Esophagus muscularis mucosa (tissue), 4 donors: ENCODE data around the gene GRIK3. TPM values are rescaled to one million over a fixed set of nuclear protein-coding genes. Genes with fewer than 3 reads are reported as not detected.

ENCODE experiments used
- DNase-seq: peaks from one replicate; pipeline ENCODE4 v3.0.0-alpha.2; 2017; ENCODE audit errors: extremely low spot score
- H3K27ac ChIP-seq, 4 donors: fragments of 200-600 bp; sonication (generic); replicated peaks in 1 of 4; 1 replicate in 3 of 4; 2 replicates in 1 of 4; pipeline ENCODE4 v1.5.1; 2016 to 2019; ENCODE audit warnings: mild to moderate bottlenecking in 1 of 4
- H3K27me3 ChIP-seq, 4 donors: fragments of 200-600 bp; sonication (generic); one replicate each; pipeline versions ENCODE4 v1.5.1 to v1.6.0; 2016 to 2019
- H3K36me3 ChIP-seq, 4 donors: fragments of 200-600 bp; sonication (generic); one replicate each; pipeline ENCODE4 v1.5.1; 2016 to 2019
- H3K4me1 ChIP-seq, 4 donors: fragments of 200-600 bp; sonication (generic); one replicate each; pipeline ENCODE4 v1.5.1; 2016 to 2019
- H3K4me3 ChIP-seq, 4 donors: fragments of 200-600 bp; sonication (generic); 1 replicate in 2 of 4; 2 replicates in 2 of 4; pipeline ENCODE4 v1.5.1; 2016 to 2019; ENCODE audit warnings: mild to moderate bottlenecking in 4 of 4, moderate library complexity in 1 of 4
- H3K9me3 ChIP-seq, 4 donors: fragments of 200-600 bp; sonication (generic); 1 replicate in 3 of 4; 2 replicates in 1 of 4; pipeline ENCODE4 v1.5.1; 2016 to 2019
- EP300 ChIP-seq: sonication (generic); formaldehyde crosslinking; IDR thresholded peaks from one replicate; pipeline ENCODE4 v1.6.1; 2017; ENCODE audit warnings: antibody characterized with exemption
- POLR2A ChIP-seq: fragments of 450-650 bp; IDR thresholded peaks from one replicate; pipeline ENCODE4 v1.6.1; 2017; ENCODE audit warnings: antibody characterized with exemption, moderate library complexity, mild to moderate bottlenecking, low read depth
- POLR2AphosphoS5 ChIP-seq, 2 donors: sonication (generic); formaldehyde crosslinking; IDR thresholded peaks; one replicate each; pipeline ENCODE4 v1.6.1; 2017; ENCODE audit warnings: antibody characterized with exemption in 2 of 2
- WGBS: methylation state at CpG from one replicate; pipeline ENCODE4 v1.1.5; 2018; 5-methylcytosine and 5-hydroxymethylcytosine counted together
- intact Hi-C: fragments of 100-400 bp; cut with DNase I; formaldehyde crosslinking; loops from one replicate; pipeline ENCODE4 v1.15.1; 2023
- total RNA-seq, 4 donors: library from RNA; depleted of rRNA; stranded (reverse); fragments of >200 nt; gene quantifications; one replicate each; pipeline versions ENCODE4 v1.1.0 to v1.2.1, GENCODE V29; 2016
- TF ChIP-seq, protein P1 (sequence below), 3 experiments: fragments of 200-600 bp in 2 of 3; fragments of 450-650 bp in 1 of 3; sonication (generic) in 2 of 3; IDR thresholded peaks; one replicate each; pipeline ENCODE4 v1.5.1; 2017 to 2019; ENCODE audit warnings: antibody characterized with exemption in 3 of 3, mild to moderate bottlenecking in 2 of 3, moderate library complexity in 1 of 3

The GRIK3 gene
- total RNA-seq, 4 donors from 2014 or later: 5.3 to 7.9 (median 6.6) TPM

DNA sequence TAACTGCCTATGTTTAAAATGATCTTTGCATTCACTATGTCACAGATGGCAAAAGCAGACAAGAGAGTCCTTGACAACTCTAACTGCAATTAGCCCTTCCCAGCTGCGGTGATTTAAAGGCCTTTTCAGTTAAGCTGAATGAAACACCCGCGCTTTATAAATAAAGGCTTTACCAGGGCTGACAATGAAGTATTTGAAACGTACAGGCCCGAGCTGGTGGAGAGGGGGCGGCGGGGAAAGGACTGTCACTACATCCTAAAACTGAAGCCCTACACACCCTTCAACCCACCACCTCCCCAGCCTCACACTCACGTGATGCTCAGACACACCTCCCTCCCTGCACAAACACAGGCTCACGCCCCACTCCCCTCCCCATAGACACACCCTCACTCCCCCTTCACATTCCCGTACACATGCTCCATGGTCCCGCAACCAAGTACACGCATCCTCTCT is 45.5 kb downstream of the GRIK3 start:
- Histone ChIP-seq H3K36me3 (no peaks in the 10 kb centered on the region), H3K9me3 (no peaks in the 10 kb centered on the region), H3K27ac (peak overlapping the region in 3 of 4 donors; percentile 32 to 54 (median 49)), H3K4me1 (peaks cover 8 to 41% (median 38%) of the 10 kb centered on the region in 4 donors), H3K4me3 (no peak overlapping the region), H3K27me3 (peaks cover 0 to 43% (median 0%) of the 10 kb centered on the region in 4 donors)
- 41% methylated on average over 12 of the region's 12 CpGs for WGBS
- intact Hi-C loops: no loop called here
- TF ChIP-seq, protein P1, sequence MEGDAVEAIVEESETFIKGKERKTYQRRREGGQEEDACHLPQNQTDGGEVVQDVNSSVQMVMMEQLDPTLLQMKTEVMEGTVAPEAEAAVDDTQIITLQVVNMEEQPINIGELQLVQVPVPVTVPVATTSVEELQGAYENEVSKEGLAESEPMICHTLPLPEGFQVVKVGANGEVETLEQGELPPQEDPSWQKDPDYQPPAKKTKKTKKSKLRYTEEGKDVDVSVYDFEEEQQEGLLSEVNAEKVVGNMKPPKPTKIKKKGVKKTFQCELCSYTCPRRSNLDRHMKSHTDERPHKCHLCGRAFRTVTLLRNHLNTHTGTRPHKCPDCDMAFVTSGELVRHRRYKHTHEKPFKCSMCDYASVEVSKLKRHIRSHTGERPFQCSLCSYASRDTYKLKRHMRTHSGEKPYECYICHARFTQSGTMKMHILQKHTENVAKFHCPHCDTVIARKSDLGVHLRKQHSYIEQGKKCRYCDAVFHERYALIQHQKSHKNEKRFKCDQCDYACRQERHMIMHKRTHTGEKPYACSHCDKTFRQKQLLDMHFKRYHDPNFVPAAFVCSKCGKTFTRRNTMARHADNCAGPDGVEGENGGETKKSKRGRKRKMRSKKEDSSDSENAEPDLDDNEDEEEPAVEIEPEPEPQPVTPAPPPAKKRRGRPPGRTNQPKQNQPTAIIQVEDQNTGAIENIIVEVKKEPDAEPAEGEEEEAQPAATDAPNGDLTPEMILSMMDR (IDR thresholded peaks at IDR 0.05): no peak
- no peak for DNase-seq

DNA sequence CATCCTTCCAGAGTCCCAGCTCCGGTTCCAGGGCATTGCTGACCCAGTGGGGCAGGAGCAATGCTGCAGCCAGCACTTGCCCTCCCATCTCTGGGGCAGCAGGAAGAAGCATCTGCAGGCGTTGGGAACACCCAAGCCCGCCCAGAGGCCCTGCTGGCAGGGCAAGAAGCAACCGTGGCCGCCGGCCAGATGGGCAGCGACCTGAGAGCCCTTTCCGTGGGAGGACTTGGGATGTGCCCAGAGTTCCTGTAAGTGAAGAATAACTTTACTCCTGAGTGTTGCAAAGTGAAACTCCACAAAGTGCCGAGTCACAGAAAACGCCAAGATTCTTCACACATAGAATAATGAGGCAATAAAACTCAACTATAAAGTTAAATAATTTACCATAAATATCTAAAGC is 46.0 kb downstream of the GRIK3 start:
- peaks cover 0 to 39% (median 0%) of the 10 kb centered on the region in 4 donors for H3K27me3 ChIP-seq
- intact Hi-C loops: no loop called here
- H3K36me3 ChIP-seq: no peaks in the 10 kb centered on the region
- DNase-seq: no peak
- TF ChIP-seq, protein P1 (IDR thresholded peaks at IDR 0.05): no peak
- TF ChIP-seq POLR2A (no peak), EP300 (no peak), POLR2AphosphoS5 (IDR thresholded peaks at IDR 0.05) (no peak)
- WGBS: 33% methylated on average over 10 of the region's 10 CpGs
- H3K4me3 ChIP-seq: no peak overlapping the region
- H3K9me3 ChIP-seq: no peaks in the 10 kb centered on the region
- peaks cover 8 to 41% (median 38%) of the 10 kb centered on the region in 4 donors for H3K4me1 ChIP-seq
- H3K27ac ChIP-seq: peak overlapping the region in 2 of 4 donors; percentile 49 to 54

DNA sequence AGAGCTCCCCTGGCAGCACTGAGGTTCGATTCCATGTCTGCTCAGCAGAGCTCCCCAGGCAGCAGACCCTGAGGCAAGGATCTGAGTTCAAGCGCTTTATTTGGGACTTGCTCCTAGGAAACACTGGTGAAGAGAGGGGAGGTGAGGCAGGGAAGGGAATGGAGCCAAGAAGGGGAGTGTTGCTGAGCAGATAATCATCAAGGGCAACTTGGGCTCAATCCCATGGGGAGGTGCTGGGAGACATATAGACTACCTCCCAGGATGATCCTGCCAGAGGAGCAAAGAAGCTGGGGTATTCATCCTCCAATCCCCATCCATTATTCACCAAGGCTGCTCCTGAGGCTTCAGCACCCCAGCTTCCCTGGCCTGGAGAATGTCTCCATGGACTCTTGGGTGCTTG is 47.0 kb downstream of the GRIK3 start:
- no peaks in the 10 kb centered on the region for H3K36me3 ChIP-seq
- H3K27ac ChIP-seq: no peak overlapping the region
- no peak for DNase-seq
- intact Hi-C loops: no loop called here
- H3K9me3 ChIP-seq: no peaks in the 10 kb centered on the region
- 76% methylated on average over 2 of the region's 2 CpGs for WGBS
- no peak overlapping the region for H3K4me3 ChIP-seq
- peaks cover 8 to 41% (median 38%) of the 10 kb centered on the region in 4 donors for H3K4me1 ChIP-seq
- peaks cover 0 to 43% (median 0%) of the 10 kb centered on the region in 4 donors for H3K27me3 ChIP-seq
- TF ChIP-seq EP300: no peak
- TF ChIP-seq, protein P1 (IDR thresholded peaks at IDR 0.05): no peak
- TF ChIP-seq POLR2A: no peak
- no peak for TF ChIP-seq POLR2AphosphoS5 (IDR thresholded peaks at IDR 0.05)

DNA sequence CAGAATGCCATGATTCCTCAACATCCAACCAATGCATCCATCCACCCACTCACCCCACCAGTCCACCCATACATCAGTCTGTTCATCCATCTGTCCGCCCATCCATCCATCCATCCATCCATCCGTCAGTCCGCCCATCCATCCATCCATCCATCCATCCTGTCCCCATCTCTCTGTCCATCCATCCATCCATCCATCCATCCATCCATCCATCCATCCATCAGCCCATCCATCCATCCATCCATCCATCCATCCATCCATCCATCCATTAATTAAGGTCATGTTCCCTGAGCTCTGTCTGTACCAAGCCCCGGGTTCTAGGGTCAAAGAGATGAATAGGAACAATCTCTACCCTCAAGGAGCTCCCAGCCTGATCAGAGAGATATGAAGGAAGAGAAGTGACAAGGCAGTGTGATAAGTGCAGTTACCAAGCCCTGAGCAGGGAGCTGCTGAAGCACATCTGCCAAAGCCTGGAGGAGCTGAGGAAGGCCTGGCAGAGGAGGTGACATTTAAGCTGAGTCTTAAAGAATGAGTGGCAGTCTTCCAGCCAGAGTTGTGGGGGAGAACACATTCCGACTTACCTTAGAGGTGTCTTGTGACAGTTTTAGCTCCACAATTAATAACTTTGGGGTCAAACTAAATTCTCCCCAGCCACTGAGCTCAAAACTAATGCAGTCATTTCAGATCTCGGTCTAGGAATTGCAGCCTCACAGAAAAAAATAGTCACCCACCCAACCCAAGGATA is 47.9 kb downstream of the GRIK3 start:
- Histone ChIP-seq H3K9me3 (no peaks in the 10 kb centered on the region), H3K27me3 (peaks cover 0 to 43% (median 0%) of the 10 kb centered on the region in 4 donors), H3K36me3 (no peaks in the 10 kb centered on the region), H3K4me3 (no peak overlapping the region), H3K27ac (no peak overlapping the region), H3K4me1 (peaks cover 8 to 37% (median 36%) of the 10 kb centered on the region in 4 donors)
- intact Hi-C loops: no loop called here
- no peak for DNase-seq
- WGBS: 79% methylated on average over 6 of the region's 6 CpGs
- TF ChIP-seq, protein P1 (IDR thresholded peaks at IDR 0.05): no peak
- TF ChIP-seq EP300: no peak
- no peak for TF ChIP-seq POLR2A
- no peak for TF ChIP-seq POLR2AphosphoS5 (IDR thresholded peaks at IDR 0.05)

DNA sequence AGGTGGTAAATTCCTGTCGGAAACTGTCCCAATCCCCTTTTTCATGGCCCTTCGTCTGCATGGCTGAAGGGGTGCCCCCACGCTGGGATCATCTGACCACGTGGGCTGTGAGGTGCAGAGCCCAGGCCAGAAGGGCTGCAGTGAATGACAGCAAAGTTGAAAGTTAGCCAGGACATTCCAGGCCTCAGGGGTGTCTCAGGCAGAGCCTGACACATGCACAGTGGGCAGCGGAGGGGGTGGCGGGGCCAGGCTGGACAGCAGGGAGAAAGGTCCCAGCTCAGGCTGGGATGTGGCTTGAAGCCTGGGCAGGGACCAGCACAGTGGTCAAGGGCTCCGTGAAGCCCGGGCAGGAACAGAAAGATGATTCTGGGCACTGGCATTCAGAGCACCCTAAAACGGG is 49.6 kb downstream of the GRIK3 start:
- no peaks in the 10 kb centered on the region for H3K9me3 ChIP-seq
- H3K27ac ChIP-seq: no peak overlapping the region
- no peak overlapping the region for H3K4me3 ChIP-seq
- H3K4me1 ChIP-seq: peaks cover 8 to 22% (median 19%) of the 10 kb centered on the region in 4 donors
- TF ChIP-seq POLR2AphosphoS5 (IDR thresholded peaks at IDR 0.05): no peak
- TF ChIP-seq EP300: no peak
- no peak for TF ChIP-seq POLR2A
- TF ChIP-seq, protein P1 (IDR thresholded peaks at IDR 0.05): no peak
- no peak for DNase-seq
- intact Hi-C loops: no loop called here
- H3K36me3 ChIP-seq: no peaks in the 10 kb centered on the region
- 81% methylated on average over 8 of the region's 9 CpGs for WGBS
- H3K27me3 ChIP-seq: peaks cover 0 to 54% (median 0%) of the 10 kb centered on the region in 4 donors
